AML-193 (cell line): ENCODE measurements around the gene MUC2.

Source experiments
- DNase-seq, 2 experiments: peaks; one replicate each; lab custom pipeline; 2025; lab: John Stamatoyannopoulos, UW

The MUC2 gene

GRCh38 chr11:1072116-1072820, 2.4 kb upstream of the MUC2 start:
- DNase-seq = no peak

GRCh38 chr11:1072821-1073231, 1.8 kb upstream of the MUC2 start:
- no peak for DNase-seq

GRCh38 chr11:1073261-1073724, 1.4 kb upstream of the MUC2 start:
- DNase-seq = no peak

GRCh38 chr11:1073851-1074243, 827 bp upstream of the MUC2 start:
- no peak for DNase-seq

GRCh38 chr11:1075341-1075911, 752 bp downstream of the MUC2 start:
- DNase-seq = no peak

- DNase-seq = no peak
Observed at GRCh38 chr11:1076061-1076665, 1.5 kb downstream of the MUC2 start.

- no peak for DNase-seq
Observed at GRCh38 chr11:1077033-1077416, 2.4 kb downstream of the MUC2 start.

GRCh38 chr11:1077417-1078119, 2.9 kb downstream of the MUC2 start:
- no peak for DNase-seq

- no peak for DNase-seq
Observed at GRCh38 chr11:1078191-1078601, 3.5 kb downstream of the MUC2 start.

- no peak for DNase-seq
Observed at GRCh38 chr11:1081601-1082311, 7.1 kb downstream of the MUC2 start.

- no peak for DNase-seq
Observed at GRCh38 chr11:1082346-1082727, 7.7 kb downstream of the MUC2 start.

GRCh38 chr11:1082728-1083620, 8.3 kb downstream of the MUC2 start:
- no peak for DNase-seq

- no peak for DNase-seq
Observed at GRCh38 chr11:1083621-1084551, 9.2 kb downstream of the MUC2 start.

- no peak for DNase-seq
Observed at GRCh38 chr11:1084561-1085439, 10.1 kb downstream of the MUC2 start.

- no peak for DNase-seq
Observed at GRCh38 chr11:1085440-1086170, 10.9 kb downstream of the MUC2 start.

GRCh38 chr11:1086171-1087102, 11.8 kb downstream of the MUC2 start:
- DNase-seq = no peak

- no peak for DNase-seq
Observed at GRCh38 chr11:1087279-1087960, 12.7 kb downstream of the MUC2 start.
